AG04449 (cell line): ENCODE results near the gene PPP1R3F.

Experiments used
- CTCF ChIA-PET: fragments of 350-600 bp; formaldehyde crosslinking; extraction: SDS; loops from one replicate; lab custom pipeline; 2021; ENCODE audit warnings: antibody characterized with exemption; lab: Yijun Ruan, JAX
- POLR2A ChIA-PET: fragments of 400-600, 350-600 bp; formaldehyde crosslinking; extraction: SDS; loops from one replicate; lab custom pipeline; 2020; ENCODE audit warnings: antibody characterized with exemption, inconsistent platforms; lab: Yijun Ruan, JAX
- DNase-seq: peaks from one replicate; pipeline ENCODE4 v3.0.0-alpha.2; 2010; ENCODE audit warnings: low read depth, low spot score
- H3K4me3 ChIP-seq: 2 replicates; pipeline ENCODE4 v1.5.1; 2011; ENCODE audit warnings: low read depth, mild to moderate bottlenecking, control low read depth, low read length
- CTCF ChIP-seq: IDR thresholded peaks from one replicate; pipeline ENCODE4 v1.5.1; 2011; ENCODE audit warnings: mild to moderate bottlenecking, moderate library complexity, low read length, control low read depth, inconsistent platforms; ENCODE audit not compliant: insufficient read depth; ENCODE audit errors: missing control alignments

PPP1R3F gene

GRCh38 chrX:49251325-49251724 is 18.3 kb upstream of the PPP1R3F start:
- no peak for TF ChIP-seq CTCF
- no peak overlapping the region for H3K4me3 ChIP-seq
- ChIA-PET CTCF (no interaction called here), POLR2A (no interaction called here)
- no peak for DNase-seq

- TF ChIP-seq CTCF: no peak
- ChIA-PET POLR2A (no interaction called here), CTCF (no interaction called here)
- no peak overlapping the region for H3K4me3 ChIP-seq
- DNase-seq: no peak
These were observed 15.0 kb upstream of the PPP1R3F start for GRCh38 chrX:49254639-49255038.

- no peak for TF ChIP-seq CTCF
- ChIA-PET CTCF (no interaction called here), POLR2A (no interaction called here)
- no peak for DNase-seq
- no peak overlapping the region for H3K4me3 ChIP-seq
These were observed 13.2 kb upstream of the PPP1R3F start for GRCh38 chrX:49256268-49256995.

- POLR2A ChIA-PET: no interaction called here
- TF ChIP-seq CTCF: no peak
- DNase-seq: no peak
- CTCF ChIA-PET: no interaction called here
- no peak overlapping the region for H3K4me3 ChIP-seq
These were observed 12.4 kb upstream of the PPP1R3F start for GRCh38 chrX:49257074-49257790.

- no peak for DNase-seq
- ChIA-PET POLR2A (no interaction called here), CTCF (interaction anchor here (0.9 kb wide), 1 partner anchor 65 kb away, joined by 3 read pairs; no protein-coding TSS in a partner anchor)
- no peak for TF ChIP-seq CTCF
- H3K4me3 ChIP-seq: no peak overlapping the region
These were observed 11.5 kb upstream of the PPP1R3F start for GRCh38 chrX:49257846-49258748.

GRCh38 chrX:49258749-49259124 is 10.9 kb upstream of the PPP1R3F start:
- no peak overlapping the region for H3K4me3 ChIP-seq
- TF ChIP-seq CTCF: no peak
- no peak for DNase-seq
- POLR2A ChIA-PET: no interaction called here
- CTCF ChIA-PET: interaction anchor here (0.9 kb wide), 1 partner anchor 66 kb away, joined by 3 read pairs; no protein-coding TSS in a partner anchor
